ENCODE measurements around the gene ODAD3. TPM values are rescaled to one million over a fixed set of nuclear protein-coding genes. Genes with fewer than 3 reads are reported as not detected.
"Not testable (repeated sequence)": the region's sequence is repeated elsewhere in the genome, so short reads cannot be mapped to it uniquely, and the experiment has no call there.

Gene ODAD3
- total and polyA plus RNA-seq, 2 experiments from 2014 or later, result 1.3 to 1.9 TPM

GRCh38 chr19:11463391-11463790 is 28.5 kb upstream of the ODAD3 start:
- Histone ChIP-seq H3K79me2 (no peaks in the 10 kb centered on the region), H3K4me3 (no peak overlapping the region), H4K20me1 (ENCODE audit: insufficient read depth, poor library complexity, severe bottlenecking) (no peaks in the 10 kb centered on the region), H2AFZ (no peak overlapping the region), H3K9me3 (ENCODE audit: low read depth) (no peaks in the 10 kb centered on the region), H3K9me2 (replicated peaks; ENCODE audit: insufficient read depth) (no peaks in the 10 kb centered on the region), H3K36me3 (replicated peaks; ENCODE audit: insufficient read depth, low read depth) (no peaks in the 10 kb centered on the region), H3K4me1 (ENCODE audit: insufficient read depth) (no peaks in the 10 kb centered on the region), H3K27me3 (no peaks in the 10 kb centered on the region), H3K4me2 (no peak overlapping the region), H3K27ac (no peak overlapping the region)
- WGBS (ENCODE audit: low lambda C conversion rate, missing lambda C conversion rate), result 80% methylated on average over 12 of the region's 12 CpGs
- TF ChIP-seq EZH2 (IDR thresholded peaks at IDR 0.05; ENCODE audit: borderline replicate concordance), result no peak
- TF ChIP-seq EZH2phosphoT487 (IDR thresholded peaks at IDR 0.05; ENCODE audit: low read depth, severe bottlenecking, unreplicated experiment), result no peak
- no peak for TF ChIP-seq CTCF (IDR thresholded peaks at IDR 0.05; ENCODE audit: poor library complexity)
- DNase-seq (ENCODE audit: low spot score), result no peak

GRCh38 chr19:11461453-11461852 is 26.5 kb upstream of the ODAD3 start:
- no peak for DNase-seq (ENCODE audit: low spot score)
- H3K36me3 ChIP-seq (replicated peaks; ENCODE audit: insufficient read depth, low read depth), result no peaks in the 10 kb centered on the region

GRCh38 chr19:11460207-11460606 is 25.3 kb upstream of the ODAD3 start:
- H3K27ac ChIP-seq, result no peak overlapping the region
- H3K4me2 ChIP-seq, result no peak overlapping the region
- no peaks in the 10 kb centered on the region for H3K9me2 ChIP-seq (replicated peaks; ENCODE audit: insufficient read depth)
- H4K20me1 ChIP-seq (ENCODE audit: insufficient read depth, poor library complexity, severe bottlenecking), result no peaks in the 10 kb centered on the region
- TF ChIP-seq CTCF (IDR thresholded peaks at IDR 0.05; ENCODE audit: poor library complexity), result peak; percentile 21
- TF ChIP-seq EZH2 (IDR thresholded peaks at IDR 0.05; ENCODE audit: borderline replicate concordance), result no peak
- H3K4me1 ChIP-seq (ENCODE audit: insufficient read depth), result no peaks in the 10 kb centered on the region
- H3K9me3 ChIP-seq (ENCODE audit: low read depth), result no peaks in the 10 kb centered on the region
- H3K36me3 ChIP-seq (replicated peaks; ENCODE audit: insufficient read depth, low read depth), result no peaks in the 10 kb centered on the region
- no peak for DNase-seq (ENCODE audit: low spot score)
- H2AFZ ChIP-seq, result no peak overlapping the region
- no peak overlapping the region for H3K4me3 ChIP-seq
- H3K27me3 ChIP-seq, result no peaks in the 10 kb centered on the region
- 70% methylated on average over 4 of the region's 4 CpGs for whole genome bisulfite sequencing (ENCODE audit: low lambda C conversion rate, missing lambda C conversion rate)
- H3K79me2 ChIP-seq, result no peaks in the 10 kb centered on the region

More at GRCh38 chr19:11461453-11461852, 26.5 kb upstream of the ODAD3 start:
- no peak overlapping the region for H2AFZ ChIP-seq
- no peaks in the 10 kb centered on the region for H3K9me3 ChIP-seq (ENCODE audit: low read depth)
- no peaks in the 10 kb centered on the region for H3K9me2 ChIP-seq (replicated peaks; ENCODE audit: insufficient read depth)
- no peak for TF ChIP-seq EZH2 (IDR thresholded peaks at IDR 0.05; ENCODE audit: borderline replicate concordance)
- TF ChIP-seq EZH2phosphoT487 (IDR thresholded peaks at IDR 0.05; ENCODE audit: low read depth, severe bottlenecking, unreplicated experiment), result no peak
- no peak for TF ChIP-seq CTCF (IDR thresholded peaks at IDR 0.05; ENCODE audit: poor library complexity)
- no peaks in the 10 kb centered on the region for H3K4me1 ChIP-seq (ENCODE audit: insufficient read depth)
- H3K79me2 ChIP-seq, result no peaks in the 10 kb centered on the region
- no peaks in the 10 kb centered on the region for H4K20me1 ChIP-seq (ENCODE audit: insufficient read depth, poor library complexity, severe bottlenecking)
- H3K27me3 ChIP-seq, result no peaks in the 10 kb centered on the region
- no peak overlapping the region for H3K27ac ChIP-seq
- 77% methylated on average over 2 of the region's 2 CpGs for WGBS (ENCODE audit: low lambda C conversion rate, missing lambda C conversion rate)
- H3K4me2 ChIP-seq, result no peak overlapping the region
- H3K4me3 ChIP-seq, result no peak overlapping the region

GRCh38 chr19:11458912-11459311 is 24.0 kb upstream of the ODAD3 start:
- H2AFZ ChIP-seq; H3K4me1 ChIP-seq (ENCODE audit: insufficient read depth); H3K36me3 ChIP-seq (replicated peaks; ENCODE audit: insufficient read depth, low read depth); H3K9me3 ChIP-seq (ENCODE audit: low read depth); H3K79me2 ChIP-seq; H4K20me1 ChIP-seq (ENCODE audit: insufficient read depth, poor library complexity, severe bottlenecking); DNase-seq (ENCODE audit: low spot score); H3K27ac ChIP-seq; H3K27me3 ChIP-seq; H3K4me2 ChIP-seq; H3K4me3 ChIP-seq; H3K9me2 ChIP-seq (replicated peaks; ENCODE audit: insufficient read depth): not testable (repeated sequence)
- 84% methylated on average over 11 of the region's 11 CpGs for WGBS (ENCODE audit: low lambda C conversion rate, missing lambda C conversion rate)

All from hepatocyte (in vitro differentiated cells).